ENCODE results near the gene ETV3. TPM values are rescaled to one million over a fixed set of nuclear protein-coding genes. Genes with fewer than 3 reads are reported as not detected.

ETV3 gene
- total RNA-seq, 4 donors from 2014 or later: 17.7 to 27.3 (median 20.5) TPM

GRCh38 chr1:157098519-157098918 lies 39.7 kb downstream of the ETV3 start:
- 100% methylated on average over 5 of the region's 9 CpGs; no CpG with 5 or more reads in 1 of the 2 donors for WGBS, 2 donors (ENCODE audit: low coverage in 1 of 2)
- no peak for ATAC-seq

GRCh38 chr1:157097692-157098091 lies 40.5 kb downstream of the ETV3 start:
- whole genome bisulfite sequencing, 2 donors (ENCODE audit: low coverage in 1 of 2): 76 to 90% methylated on average over 3 to 4 of the region's 6 CpGs
- Histone ChIP-seq H3K27me3 (peaks cover 14% of the 10 kb centered on the region), H3K9me3 (no peaks in the 10 kb centered on the region), H3K4me1 (peaks cover 0 to 5% (median 0%) of the 10 kb centered on the region in 3 donors), H3K4me3 (no peak overlapping the region), H3K27ac (no peak overlapping the region), H3K36me3 (no peaks in the 10 kb centered on the region)
- ATAC-seq: no peak
- TF ChIP-seq CTCF (IDR thresholded peaks at IDR 0.05) (no peak), POLR2A (IDR thresholded peaks at IDR 0.05) (no peak), POLR2AphosphoS5 (IDR thresholded peaks at IDR 0.05) (no peak), EP300 (IDR thresholded peaks at IDR 0.05) (no peak)

More at GRCh38 chr1:157098519-157098918, 39.7 kb downstream of the ETV3 start:
- Histone ChIP-seq H3K4me1 (no peaks in the 10 kb centered on the region), H3K27me3 (peaks cover 18% of the 10 kb centered on the region), H3K4me3 (no peak overlapping the region), H3K9me3 (no peaks in the 10 kb centered on the region), H3K36me3 (no peaks in the 10 kb centered on the region), H3K27ac (no peak overlapping the region)
- TF ChIP-seq EP300 (IDR thresholded peaks at IDR 0.05): no peak
- TF ChIP-seq POLR2A (IDR thresholded peaks at IDR 0.05): no peak
- TF ChIP-seq POLR2AphosphoS5 (IDR thresholded peaks at IDR 0.05): no peak
- no peak for TF ChIP-seq CTCF (IDR thresholded peaks at IDR 0.05)

DNA sequence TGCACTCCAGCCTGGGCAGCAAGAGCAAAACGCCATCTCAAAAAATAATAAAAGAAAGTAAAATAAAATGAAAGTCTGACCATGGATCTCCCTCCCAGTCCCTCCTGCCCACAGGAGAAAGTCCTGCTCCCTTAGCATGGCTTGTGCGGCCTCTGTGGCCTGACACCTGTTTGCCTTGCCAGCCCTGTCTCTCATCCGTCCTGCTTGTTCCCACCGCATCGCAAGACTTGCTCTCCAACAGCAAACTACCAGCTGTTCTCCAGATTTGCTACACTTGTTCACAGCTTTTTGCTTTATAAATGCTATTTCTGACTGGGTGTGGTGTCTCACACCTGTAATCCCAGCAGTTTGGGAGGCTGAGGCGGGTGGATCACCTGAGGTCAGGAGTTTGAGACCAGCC lies 41.3 kb downstream of the ETV3 start:
- 50 to 92% methylated on average over 2 of the region's 6 CpGs for WGBS, 2 donors (ENCODE audit: low coverage in 1 of 2)
- H3K27me3 ChIP-seq: peaks cover 8% of the 10 kb centered on the region
- TF ChIP-seq POLR2A (IDR thresholded peaks at IDR 0.05): no peak
- TF ChIP-seq POLR2AphosphoS5 (IDR thresholded peaks at IDR 0.05): no peak
- no peak for TF ChIP-seq CTCF (IDR thresholded peaks at IDR 0.05)
- no peak for TF ChIP-seq EP300 (IDR thresholded peaks at IDR 0.05)

DNA sequence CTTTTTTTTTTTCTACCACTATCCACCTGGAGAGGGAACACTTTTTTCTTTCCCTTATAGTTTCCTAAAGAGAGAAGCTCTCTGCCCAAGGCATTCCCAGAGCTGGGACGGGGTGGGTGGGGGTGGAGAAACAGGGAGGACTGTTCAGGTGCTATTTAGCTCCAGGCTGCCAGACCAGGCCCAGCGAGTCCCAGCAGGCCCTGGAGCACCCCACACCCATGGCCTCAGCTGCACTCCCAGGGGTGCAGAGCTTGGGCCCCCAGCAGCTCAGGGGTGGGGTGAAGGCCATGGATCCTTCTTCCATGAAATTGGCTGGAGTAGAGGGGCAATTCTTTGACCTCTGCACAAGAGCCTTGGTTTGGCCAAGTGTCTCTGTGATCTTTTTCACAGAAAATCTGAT lies 42.6 kb downstream of the ETV3 start:
- Histone ChIP-seq H3K27me3 (peaks cover 4% of the 10 kb centered on the region), H3K27ac (no peak overlapping the region), H3K4me1 (peaks cover 0 to 11% (median 2%) of the 10 kb centered on the region in 3 donors), H3K4me3 (no peak overlapping the region), H3K36me3 (no peaks in the 10 kb centered on the region), H3K9me3 (no peaks in the 10 kb centered on the region)
- WGBS, 2 donors (ENCODE audit: low coverage in 1 of 2): no CpG with 5 or more reads among the region's 2 CpGs
- TF ChIP-seq CTCF (IDR thresholded peaks at IDR 0.05): no peak
- no peak for TF ChIP-seq POLR2A (IDR thresholded peaks at IDR 0.05)
- TF ChIP-seq POLR2AphosphoS5 (IDR thresholded peaks at IDR 0.05): no peak
- TF ChIP-seq EP300 (IDR thresholded peaks at IDR 0.05): no peak
- ATAC-seq: no peak

More for the DNA sequence above, 41.3 kb downstream of the ETV3 start:
- ATAC-seq: no peak
- H3K4me3 ChIP-seq: no peak overlapping the region
- H3K9me3 ChIP-seq: no peaks in the 10 kb centered on the region
- H3K27ac ChIP-seq: no peak overlapping the region
- peaks cover 0 to 7% (median 0%) of the 10 kb centered on the region in 3 donors for H3K4me1 ChIP-seq
- no peaks in the 10 kb centered on the region for H3K36me3 ChIP-seq

- peaks cover 7% of the 10 kb centered on the region for H3K27me3 ChIP-seq
- no peaks in the 10 kb centered on the region for H3K36me3 ChIP-seq
- TF ChIP-seq POLR2AphosphoS5 (IDR thresholded peaks at IDR 0.05): no peak
- no peak for TF ChIP-seq POLR2A (IDR thresholded peaks at IDR 0.05)
- no peak for TF ChIP-seq CTCF (IDR thresholded peaks at IDR 0.05)
- no peak for TF ChIP-seq EP300 (IDR thresholded peaks at IDR 0.05)
- WGBS, 2 donors (ENCODE audit: low coverage in 1 of 2): 65% methylated on average over 4 of the region's 4 CpGs; no CpG with 5 or more reads in 1 of the 2 donors
- ATAC-seq: no peak
- H3K27ac ChIP-seq: no peak overlapping the region
- H3K4me1 ChIP-seq: peaks cover 0 to 15% (median 5%) of the 10 kb centered on the region in 3 donors
- no peak overlapping the region for H3K4me3 ChIP-seq
- no peaks in the 10 kb centered on the region for H3K9me3 ChIP-seq
These were observed 43.1 kb downstream of the ETV3 start for GRCh38 chr1:157095091-157095490.

All from gastroesophageal sphincter (tissue), 4 donors.